ENCODE data around the gene KCNK18. TPM values are rescaled to one million over a fixed set of nuclear protein-coding genes. Genes with fewer than 3 reads are reported as not detected.

The KCNK18 gene
- total RNA-seq, 1 donor from 2014 or later: not detected

DNA sequence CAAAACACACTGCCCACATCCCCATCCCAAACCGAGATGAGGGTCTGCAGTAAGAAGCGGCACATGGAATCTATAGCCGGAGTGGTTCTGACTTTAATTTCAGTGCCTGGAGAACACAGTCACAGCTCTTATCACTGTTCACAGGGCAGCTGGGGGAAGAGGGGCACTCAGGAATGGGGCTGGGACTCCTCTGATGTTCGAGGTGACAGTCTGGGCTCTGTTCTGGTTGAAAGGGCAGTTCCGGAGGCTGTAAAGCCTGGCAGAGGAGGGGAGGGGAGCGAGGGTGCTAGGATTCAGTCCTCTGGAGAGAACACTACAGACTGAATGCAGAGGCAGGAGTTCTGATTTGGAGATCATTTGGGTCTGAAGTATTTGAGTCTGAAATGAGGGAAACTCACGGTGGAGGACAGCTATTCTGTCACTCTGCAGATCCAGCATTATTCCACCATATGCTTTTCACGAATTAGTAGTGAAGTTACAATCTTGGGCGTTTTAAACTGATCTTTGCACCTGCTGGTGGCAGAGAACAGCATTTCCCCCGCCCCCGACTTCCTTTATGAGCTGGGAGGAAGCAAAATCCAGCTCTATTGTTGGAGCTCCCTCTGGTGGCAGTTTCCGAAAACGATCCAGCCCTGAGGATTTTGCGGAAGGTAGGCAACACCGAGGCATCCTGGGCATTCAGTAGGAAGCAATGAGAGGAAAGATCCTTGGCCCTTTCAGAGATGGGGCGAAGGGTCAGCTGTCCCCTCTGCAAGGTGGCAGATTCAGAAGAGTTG is 22.7 kb upstream of the KCNK18 start:
- peak; percentile 84 for ATAC-seq

DNA sequence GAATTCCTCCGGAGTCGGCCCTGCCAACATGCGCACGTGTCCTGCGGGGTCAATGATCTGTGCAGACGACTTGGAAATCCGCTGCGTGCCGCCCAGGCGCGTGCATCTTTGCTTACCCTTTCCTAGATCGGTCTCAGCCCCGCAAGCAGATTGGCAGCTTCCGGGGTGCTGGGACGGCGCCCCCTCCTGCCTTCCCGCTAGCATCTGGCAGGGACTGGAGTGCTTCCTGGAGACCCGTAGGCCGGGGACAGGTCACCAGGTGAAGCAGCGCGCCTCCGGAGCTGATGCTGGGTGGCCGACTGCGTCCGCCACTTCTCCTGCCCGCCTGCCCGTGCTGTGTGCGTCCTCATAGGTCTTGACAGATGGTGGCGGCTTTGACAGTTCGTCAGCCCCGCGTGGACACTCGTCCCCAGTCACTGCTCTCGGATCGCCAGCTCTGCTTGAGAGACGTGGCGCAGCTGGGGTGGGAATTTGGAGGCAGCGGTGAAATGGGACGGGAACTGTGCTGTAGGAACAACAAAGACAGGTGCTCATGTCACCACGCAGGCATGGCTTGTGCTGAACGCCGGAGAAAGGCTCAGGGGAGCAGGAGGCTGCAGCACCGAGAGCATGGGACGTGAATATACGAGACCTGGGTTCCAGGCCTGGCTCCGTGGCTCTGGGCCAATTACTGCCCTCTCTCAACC is 21.9 kb upstream of the KCNK18 start:
- peak; percentile 36 for ATAC-seq

DNA sequence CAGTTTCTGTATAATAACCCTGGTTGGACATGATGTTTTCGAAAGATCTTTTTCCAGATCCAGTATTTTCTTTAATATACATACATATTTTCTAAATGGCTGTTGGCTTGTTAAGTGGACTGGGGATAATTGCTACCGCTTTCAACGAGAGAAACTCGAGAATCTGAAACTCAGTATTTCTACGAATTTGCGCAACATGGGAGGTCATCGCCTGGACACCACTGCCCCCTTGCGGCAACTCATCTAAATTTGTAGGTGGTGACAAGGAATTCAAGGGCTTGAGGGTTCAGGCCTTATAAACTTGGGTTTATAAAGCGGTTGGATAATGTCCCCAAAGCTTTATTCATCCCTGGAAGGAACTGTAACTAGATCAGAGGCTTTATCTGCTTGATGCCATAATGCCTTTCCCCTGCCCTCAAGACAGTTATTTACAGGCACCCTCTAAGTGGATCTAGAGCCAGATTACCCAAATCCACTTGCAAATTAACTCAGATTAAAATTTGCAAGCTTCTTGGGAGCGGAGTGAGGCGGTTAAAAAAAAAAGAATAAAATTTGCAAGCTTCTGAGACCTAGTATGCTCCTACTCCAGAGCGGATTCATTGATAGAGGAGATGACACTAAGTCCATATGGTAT is 21.3 kb upstream of the KCNK18 start:
- ATAC-seq: peak; percentile 51

DNA sequence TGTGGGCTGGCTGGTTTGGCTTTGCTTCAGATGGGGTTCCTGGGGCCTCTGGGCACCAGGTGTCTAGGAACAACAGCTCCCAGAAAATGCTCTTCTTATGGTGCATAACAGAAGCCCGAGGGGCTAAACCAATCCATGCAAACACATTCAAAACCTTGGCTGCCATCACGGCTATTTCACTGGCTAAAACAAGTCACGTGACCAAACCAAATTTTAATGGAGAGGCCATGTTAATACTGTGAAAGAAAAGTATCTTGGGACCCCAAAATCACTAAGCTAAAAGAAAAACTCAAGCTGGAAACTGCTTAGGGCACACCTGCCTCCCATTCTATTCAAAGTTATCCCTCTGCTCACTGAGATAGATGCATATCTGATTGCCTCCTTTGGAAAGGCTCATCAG is 19.1 kb upstream of the KCNK18 start:
- ATAC-seq: no peak

DNA sequence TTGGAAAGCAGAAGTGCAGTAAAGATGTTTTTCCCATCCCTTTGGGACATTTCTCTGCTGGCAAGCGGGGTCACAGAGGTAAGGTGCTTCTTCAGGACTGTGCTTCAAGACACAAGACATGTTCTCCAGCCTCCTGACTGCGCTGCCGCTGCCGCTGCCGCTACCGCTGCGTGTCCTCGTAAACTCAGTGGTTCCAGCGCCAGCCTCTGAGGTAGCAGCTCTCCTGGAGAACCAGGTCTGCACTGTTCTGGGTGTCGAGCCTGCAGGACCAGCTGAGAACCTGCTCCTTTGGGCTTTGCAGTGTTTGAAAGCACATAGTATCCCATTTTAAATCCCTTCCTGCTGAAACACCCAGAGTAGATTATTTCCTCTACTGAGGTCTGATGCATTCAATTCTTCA is 13.0 kb upstream of the KCNK18 start:
- ATAC-seq: no peak

DNA sequence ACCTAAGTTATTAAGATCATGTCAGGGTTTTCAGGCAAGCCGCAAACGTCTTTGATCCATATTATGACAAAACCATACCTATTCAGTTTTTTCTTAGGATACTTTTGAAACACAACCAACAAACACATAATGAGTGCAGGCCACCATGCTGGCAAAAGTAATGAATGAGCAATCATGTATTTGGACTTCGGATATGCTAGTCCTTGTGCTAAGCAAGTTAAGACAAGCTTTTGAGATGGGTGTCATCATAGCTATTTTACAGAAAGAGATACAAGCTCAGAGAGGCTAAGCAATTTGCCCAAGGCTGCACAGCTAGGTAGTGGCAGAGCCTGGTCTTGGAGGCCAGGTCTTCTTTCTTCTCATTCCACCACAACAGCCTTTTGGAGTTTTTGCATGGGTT is 12.5 kb upstream of the KCNK18 start:
- no peak for ATAC-seq

DNA sequence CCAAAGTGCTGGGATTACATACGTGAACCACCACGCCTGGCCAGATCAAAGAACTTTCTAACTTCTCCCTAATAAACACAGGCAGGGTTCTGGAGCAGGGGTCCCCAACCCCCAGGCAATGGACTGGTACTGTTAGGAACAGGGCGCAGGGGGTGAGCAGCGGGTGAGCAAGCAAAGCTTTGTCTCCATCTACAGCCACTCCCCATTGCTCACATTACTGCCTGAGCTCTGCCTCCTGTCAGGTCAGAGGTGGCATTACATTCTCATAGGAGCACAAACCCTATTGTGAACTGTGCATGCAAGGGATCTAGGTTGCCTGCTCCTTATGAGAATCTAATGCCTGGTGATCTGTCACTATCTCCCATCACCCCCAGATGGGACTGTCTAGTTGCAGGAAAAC is 11.5 kb upstream of the KCNK18 start:
- peak; percentile 55 for ATAC-seq

DNA sequence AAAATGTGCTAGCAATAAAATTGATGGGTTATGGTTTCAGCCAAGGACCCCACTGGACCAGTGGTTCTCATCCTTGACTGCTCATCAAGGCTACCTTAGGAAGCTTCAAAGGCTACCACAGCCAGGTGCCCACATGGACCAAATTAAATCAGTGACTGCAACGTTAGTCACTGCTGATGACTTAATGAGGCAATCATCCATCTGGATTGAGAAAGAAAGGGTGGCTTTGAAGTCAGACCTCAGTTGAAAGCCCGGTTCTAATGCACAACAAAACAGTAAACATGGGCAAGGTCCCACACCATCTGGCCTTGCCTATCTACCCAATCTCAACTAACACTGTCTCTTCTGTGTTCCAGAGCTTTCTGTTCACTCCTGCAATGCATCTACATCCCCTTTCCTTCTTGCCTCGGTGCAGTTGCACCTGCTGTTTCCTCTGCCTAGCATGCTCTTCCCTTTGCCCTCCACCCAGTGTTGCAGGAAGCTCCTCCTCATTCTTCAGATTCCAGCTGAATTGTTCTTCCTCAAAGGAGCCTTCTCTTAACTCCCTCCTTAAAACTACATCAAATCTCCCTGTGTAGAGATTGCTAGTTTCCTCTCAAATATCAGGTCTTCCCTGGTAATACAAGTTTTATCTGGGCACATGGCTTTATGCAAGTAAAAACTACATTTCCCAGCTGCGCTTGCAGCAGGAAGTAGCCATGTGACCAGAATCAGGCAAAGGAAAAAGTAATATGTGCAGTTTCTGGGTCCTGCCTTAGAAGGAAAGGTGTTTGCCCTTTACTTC is 10.3 kb upstream of the KCNK18 start:
- peak; percentile 89 for ATAC-seq

DNA sequence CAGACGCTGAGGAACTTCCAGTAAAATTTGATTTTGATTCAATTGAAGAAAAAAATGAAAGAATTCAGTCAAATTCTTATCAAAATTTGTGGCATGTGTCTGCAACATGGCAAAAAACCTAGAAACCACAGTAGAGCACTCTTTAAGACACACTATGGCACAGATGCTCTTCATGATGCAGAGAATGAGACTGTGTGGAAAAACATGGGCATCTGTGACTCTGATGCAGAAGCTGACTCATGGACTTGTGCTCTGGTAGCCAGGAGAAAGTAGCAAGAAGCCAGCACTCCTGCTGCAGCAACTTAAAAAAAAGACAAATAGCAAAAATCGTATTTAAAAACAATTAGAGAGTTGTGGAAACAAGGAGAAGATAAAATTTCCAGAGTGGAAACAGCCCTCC is 8.9 kb upstream of the KCNK18 start:
- ATAC-seq: no peak

DNA sequence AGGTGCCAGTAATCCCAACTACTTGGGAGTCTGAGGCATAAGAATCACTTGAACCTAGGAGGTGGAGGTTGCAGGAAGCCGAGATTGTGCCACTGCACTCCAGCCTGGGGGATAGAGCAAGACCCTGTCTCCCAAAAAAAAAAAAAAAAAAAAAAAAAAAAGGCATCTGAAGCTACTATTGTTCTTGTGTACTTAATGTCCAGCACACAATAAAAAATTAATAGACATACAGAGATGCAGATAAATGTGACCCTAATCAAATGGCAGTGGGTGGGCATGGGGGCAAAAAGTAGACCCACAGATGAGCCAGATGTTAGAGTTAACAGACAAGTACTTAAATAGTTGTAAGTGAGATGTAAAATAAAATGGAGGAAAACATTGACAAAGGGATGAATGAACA is 7.7 kb upstream of the KCNK18 start:
- no peak for ATAC-seq

DNA sequence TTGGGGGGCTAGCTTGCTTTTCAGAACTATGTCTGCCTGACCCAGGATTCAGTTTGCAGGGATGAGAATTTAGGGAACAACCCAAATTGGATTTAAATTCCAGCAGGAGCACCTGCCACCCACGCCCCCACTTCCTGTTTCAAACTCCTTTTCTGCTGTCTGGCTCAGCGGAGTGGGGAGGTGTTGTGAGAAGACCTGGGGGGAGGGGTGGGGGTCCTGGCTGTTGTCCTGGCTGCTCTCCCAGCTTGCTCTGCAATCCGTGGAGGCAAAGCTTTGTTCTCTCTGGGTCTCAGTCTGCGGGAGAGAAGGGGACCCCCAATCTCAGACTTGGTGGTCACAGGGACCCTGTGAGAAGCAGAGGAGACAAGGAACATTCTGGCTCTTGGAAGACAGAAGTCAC is 799 bp downstream of the KCNK18 start:
- ATAC-seq: no peak

DNA sequence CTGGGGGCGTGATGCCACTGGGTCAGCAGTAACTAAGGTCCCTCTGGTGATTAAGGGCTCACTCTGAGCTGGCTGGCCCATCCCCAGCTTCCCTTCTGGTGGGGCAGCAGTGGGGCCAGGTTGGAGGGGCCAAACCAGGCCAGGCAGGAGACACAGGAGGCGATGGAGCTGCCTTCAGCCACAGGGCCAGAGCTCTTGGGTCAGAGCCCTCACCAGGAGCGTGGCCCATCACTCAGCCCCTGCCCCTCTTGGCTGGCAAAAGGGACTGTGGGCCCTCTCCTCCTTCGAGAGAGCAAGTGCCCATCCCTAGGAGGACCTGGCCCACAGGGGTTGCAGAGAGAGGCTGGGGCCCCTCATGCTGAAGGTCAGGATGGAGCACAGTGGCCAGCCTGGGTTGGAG is 4.5 kb downstream of the KCNK18 start:
- no peak for ATAC-seq

DNA sequence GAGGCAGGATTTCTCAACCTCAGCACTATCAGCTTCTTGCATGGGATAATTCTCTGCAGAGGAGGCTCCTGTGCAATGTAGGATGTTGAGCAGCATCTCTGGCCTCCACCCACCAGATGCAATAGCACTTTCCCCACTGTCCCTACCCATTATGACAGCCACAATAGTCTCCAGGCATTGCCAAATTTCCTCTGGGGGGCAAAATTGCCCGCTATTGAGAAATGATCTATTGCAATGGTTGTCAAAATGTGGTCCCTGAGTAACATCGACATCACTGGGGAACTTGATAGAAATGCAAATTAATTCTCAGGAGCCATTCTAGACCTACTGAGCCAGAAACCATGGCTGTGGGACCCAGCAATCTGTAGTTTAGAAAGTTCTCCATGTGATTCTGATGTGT is 7.0 kb downstream of the KCNK18 start:
- ATAC-seq: no peak

DNA sequence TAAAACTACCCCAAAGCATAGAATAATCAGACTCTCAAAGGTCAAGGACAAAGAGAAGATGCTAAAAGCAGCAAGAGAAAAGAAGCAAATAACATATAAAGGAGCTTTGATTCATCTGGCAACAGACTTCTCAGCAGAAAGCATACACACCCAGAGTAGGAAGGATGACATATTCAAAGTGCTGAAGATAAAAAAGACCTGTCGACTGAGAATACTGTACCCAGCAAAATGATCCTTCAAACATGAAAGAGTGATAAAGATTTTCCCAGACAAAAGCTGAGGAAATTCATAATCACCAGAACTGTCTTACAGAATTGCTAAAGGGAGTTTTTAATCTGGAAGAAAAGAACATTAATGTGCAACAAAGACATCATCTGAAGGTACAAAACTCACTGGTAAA is 14.9 kb downstream of the KCNK18 start:
- no peak for ATAC-seq

DNA sequence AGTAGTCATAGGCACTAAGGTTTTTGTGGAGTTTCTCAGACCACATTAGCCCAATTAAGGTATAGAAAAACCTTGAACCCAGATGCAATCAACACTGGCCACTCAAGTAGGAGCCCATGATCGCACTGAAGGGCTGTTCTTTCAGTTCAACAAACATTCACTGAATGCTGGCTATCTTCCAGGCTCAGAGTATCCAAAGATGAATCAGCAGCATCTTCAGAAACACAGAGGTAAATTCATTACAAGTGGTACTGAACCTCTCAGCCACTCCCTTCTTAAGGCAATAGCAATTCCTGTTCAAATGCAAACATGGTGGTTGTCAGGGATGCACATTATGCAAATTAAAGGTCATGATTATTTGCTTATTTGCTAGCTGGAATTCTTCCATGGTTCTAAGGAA is 17.1 kb downstream of the KCNK18 start:
- ATAC-seq: no peak

DNA sequence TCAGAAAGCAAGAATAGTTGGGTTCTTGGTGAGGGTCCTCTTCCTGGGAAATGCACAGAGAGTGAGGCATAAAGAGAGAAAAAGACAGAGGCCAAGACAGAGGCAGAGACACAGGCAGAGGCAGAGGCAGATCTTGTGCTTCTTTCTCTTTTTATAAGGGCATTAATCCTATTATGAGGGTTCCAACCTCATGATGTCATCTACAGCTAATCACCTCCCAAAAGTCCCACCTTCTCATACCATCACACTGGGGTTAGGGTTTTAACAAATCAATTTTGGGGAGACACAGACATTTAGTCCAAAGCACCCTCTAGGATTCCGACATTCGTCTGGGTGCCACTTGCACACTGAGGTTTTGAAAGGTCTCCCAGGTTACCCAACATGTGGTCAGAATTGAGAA is 17.8 kb downstream of the KCNK18 start:
- no peak for ATAC-seq

DNA sequence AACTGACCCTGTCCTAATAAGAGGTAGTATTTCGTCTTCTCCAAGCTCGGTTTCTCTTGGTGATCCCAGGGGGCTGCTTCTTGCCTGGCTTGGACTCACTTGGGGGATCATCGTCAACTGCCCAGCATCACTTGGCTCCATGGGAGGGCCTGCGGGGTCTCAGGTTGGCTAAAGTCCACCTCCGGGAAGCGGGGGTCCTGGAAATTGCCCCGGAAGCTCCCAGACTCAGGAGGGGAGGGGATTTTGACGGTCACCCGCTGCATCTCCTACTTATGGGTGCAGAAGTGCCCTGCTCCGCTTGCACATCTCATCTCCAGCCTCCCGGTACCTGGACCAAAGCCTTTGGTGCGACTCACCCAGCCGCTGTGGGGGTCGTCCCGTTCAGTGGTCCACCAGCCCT is 18.7 kb downstream of the KCNK18 start:
- ATAC-seq: no peak

DNA sequence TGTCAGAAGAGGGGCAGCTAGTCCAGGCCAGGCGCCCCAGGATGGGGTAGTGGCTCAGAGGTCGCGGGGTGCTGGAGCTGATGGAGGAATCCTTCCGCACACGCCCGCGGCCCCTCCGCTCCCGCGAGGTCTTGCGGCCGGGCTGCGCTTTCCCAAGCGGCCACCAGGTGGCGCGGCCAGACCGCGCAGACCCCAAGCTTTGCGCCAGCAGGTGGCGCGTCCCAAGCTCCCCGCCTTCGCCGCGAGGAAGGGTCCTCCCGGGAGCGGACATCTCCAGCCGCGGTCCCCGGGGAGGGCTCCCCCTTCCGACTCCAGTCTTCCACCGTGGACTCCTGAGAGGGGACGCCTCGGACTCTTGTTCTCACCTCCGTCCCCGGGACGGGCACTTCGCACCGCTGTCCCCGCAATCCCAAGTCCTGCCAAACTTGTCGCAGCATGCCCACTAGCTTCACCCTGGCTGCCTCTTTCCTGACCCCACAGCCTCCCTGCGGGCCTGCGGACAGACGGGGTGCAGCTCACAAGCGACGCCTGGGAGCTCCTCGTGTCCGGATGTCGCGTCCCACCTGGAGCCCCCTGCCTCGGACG is 19.4 kb downstream of the KCNK18 start:
- peak; percentile 80 for ATAC-seq

DNA sequence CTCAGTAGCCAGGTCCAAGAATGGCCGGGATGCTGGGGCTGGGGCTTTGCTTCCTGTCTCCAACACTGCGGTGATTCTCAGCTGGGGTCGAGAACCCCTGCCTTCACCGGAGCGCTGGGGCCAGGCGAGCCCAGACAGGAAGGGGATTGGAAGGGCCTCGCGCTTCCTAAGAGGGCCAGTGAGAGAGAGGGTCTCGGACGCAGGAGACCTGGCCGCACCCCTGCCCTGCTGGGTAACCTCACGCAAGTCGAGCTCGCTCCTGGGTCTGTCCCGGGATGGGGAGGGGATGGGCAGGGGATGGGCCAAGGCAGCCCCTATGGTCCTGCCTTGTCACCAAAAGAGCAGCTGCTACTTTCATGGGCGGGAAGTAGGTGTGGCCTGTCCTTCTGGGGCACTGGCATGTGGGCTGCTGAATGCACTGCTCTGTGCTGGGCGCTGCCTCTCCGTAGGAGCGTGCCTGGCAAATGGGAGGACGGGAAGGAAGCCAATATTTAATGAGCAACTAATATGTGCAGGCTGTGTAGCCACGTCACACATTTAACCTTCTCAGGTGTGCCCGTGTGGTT is 20.0 kb downstream of the KCNK18 start:
- peak; percentile 68 for ATAC-seq

DNA sequence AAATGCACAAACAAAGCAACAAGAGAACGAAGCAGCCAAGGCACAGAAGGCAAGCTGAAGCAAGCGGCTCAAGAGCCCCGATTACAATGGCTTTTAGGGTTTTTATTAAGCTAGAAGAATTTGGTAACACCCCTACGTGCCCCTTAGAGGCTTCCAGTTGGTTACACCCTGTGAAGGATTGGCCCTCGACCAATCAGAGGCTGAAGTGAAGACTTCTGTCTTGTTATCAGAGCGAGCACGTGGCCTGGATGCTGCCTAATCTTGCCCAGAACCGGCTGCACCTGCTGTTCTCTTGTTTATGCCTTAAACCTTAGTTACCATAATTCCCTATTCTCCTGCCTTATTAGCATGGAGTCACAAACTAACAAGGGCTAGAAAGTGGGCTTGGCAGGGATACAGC is 21.4 kb downstream of the KCNK18 start:
- ATAC-seq: peak; percentile 26

DNA sequence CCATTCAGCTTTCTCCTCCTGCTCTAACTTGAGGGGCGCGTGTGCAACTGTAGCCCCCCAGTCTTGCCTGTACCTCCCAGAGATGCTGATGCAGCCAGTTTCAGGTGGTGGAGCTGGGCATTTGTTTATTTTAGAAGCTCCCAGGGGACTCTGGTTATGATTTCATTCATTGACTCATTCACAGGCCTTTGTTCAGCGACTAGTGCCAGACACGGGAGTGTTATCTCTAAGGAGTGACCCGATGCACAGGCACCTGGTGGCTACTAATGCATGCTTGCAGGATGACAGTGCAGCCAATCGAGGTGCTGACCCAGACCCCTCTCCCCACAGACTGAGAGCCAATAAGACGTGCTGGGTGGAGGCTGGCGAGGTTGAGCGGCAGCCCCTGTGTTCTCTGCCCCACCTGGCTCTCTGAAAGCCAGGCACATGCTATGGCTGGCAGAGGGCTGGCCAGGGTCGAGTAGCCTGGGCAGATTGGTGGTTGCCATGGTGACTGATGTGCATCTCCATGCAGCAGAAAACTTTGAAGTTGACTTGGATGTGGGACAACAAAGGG is 23.9 kb downstream of the KCNK18 start:
- ATAC-seq: no peak

DNA sequence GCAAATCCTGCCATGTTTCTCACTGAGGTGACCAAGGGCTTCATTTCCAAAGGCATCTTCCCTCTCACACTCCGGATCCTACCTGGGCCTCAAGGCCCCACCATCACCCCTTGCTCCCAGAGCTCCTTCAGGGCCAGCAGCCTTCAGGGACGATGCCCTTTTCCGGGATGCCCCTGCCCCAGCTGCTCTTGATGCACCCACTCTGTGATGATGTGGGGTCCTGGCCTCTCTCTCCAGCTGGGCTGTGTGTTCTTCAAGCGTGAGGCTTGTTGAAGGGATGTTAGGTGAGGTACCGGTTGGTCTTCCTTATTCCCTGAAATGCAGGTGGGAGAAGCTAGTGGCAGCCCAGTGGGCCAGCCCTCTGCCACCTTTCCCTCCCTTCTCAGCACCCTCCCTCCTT is 25.3 kb downstream of the KCNK18 start:
- ATAC-seq: no peak

All from esophagus mucosa (tissue), 1 donor.